ENCODE results near the gene DAPK1.

Gene DAPK1

GRCh38 chr9:87549791-87550190 is 52.1 kb downstream of the DAPK1 start:
- TF ChIP-seq CTCF (IDR thresholded peaks at IDR 0.05) = no peak

DNA sequence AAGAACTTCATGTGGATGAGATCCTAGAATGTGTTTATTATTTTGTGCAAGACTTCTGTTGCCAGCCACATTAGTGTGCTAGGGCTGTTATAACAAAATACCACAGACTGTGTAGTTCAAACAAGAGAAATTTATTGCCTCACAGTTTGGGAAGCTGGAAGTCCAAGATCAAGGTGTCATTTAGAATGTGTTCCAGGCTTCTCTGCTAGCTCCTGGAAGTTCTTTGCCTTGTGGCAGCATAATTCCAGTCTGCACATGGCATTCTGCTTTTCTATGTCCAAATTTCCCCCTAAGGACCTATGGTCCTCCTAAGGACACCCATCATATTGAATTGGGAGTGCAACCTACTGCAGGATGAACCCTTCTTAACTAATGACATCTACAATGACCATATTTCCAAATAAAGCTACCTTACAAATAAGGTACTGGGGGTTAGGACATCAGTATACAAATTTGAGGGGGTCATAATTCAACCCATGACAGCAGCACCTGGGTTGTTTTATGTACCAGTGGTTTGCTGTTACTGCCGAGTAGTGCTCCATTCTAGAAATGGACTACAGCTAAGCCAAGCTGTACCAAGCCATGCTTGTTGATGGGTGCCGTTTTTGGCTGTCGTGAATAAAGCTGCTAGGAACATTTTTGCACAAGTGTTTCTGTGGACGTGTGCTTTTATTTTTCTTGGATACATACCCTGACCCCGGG is 52.7 kb downstream of the DAPK1 start:
- TF ChIP-seq CTCF (IDR thresholded peaks at IDR 0.05) = no peak

DNA sequence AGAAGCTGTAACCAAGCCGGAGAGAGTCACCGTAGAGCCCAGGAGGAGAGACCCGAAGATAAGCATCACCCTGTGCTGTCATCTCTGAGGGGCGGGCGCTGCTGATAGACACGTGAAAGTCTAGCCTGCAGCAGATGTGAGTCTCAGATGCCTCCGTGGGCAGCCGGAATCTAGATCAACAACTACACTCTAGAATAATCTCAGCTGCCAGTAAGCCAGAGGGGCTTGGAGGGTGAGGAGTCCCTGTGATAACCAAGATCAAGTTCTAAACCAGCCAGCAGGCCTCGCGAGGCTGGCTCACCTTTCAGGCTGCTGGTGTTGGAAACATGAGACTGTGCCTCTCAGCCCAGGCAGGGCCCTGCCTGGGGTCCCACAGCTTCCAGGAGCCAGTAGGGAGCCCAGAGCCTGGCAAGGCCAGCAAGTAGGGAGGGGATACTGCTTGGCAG is 54.1 kb downstream of the DAPK1 start:
- no peak for TF ChIP-seq CTCF (IDR thresholded peaks at IDR 0.05)

- TF ChIP-seq CTCF (IDR thresholded peaks at IDR 0.05) = no peak
These were observed 56.7 kb downstream of the DAPK1 start for GRCh38 chr9:87554171-87554910.

GRCh38 chr9:87554976-87555375 is 57.3 kb downstream of the DAPK1 start:
- no peak for TF ChIP-seq CTCF (IDR thresholded peaks at IDR 0.05)

GRCh38 chr9:87556039-87556438 is 58.4 kb downstream of the DAPK1 start:
- no peak for TF ChIP-seq CTCF (IDR thresholded peaks at IDR 0.05)

DNA sequence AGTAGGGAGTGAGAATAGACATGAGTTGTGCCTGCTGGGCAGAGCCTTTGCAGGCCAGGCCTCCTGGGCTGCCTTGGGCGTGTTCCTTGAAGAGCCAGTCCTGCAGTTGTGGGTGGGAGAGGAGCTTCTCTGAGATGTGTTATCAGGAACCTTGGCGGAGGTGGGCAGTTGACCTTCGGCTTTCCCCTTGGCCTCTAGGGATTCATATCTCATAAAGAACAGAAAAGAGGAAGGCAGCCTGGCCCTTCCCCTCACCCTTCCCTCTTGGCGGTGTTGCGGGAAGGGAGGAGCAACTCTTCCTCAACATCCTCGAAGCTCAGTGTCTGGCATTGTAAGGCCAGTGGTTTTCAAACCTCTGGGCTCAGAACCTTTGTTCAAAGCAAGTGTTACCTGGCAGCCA is 59.2 kb downstream of the DAPK1 start:
- no peak for TF ChIP-seq CTCF (IDR thresholded peaks at IDR 0.05)

Data from LNCAP (cell line).